Fibroblast of pulmonary artery (primary cell): ENCODE results near the gene TBC1D1.
A peak's percentile ranks its signal among the peaks of the same experiment; 100 is the strongest.

ENCODE experiments used
- DNase-seq: peaks from one replicate; pipeline ENCODE4 v3.0.0-alpha.2; 2010; ENCODE audit warnings: low read depth
- H3K4me3 ChIP-seq: replicated peaks from 2 replicates; pipeline ENCODE4 v1.5.1; 2011; ENCODE audit warnings: low read depth, mild to moderate bottlenecking, control low read depth, low read length, moderate library complexity
- CTCF ChIP-seq: IDR thresholded peaks from 2 replicates; pipeline ENCODE4 v1.5.1; 2011; ENCODE audit warnings: mild to moderate bottlenecking, control low read depth, low read length, inconsistent platforms; ENCODE audit errors: missing control alignments

TBC1D1 gene

GRCh38 chr4:38099020-38099600 lies 208.2 kb downstream of the TBC1D1 start:
- TF ChIP-seq CTCF = no peak
- H3K4me3 ChIP-seq = no peak overlapping the region
- DNase-seq = peak; percentile 65

GRCh38 chr4:38099908-38100407 lies 209.1 kb downstream of the TBC1D1 start:
- DNase-seq = peak; percentile 97
- H3K4me3 ChIP-seq = no peak overlapping the region
- TF ChIP-seq CTCF = no peak

GRCh38 chr4:38100474-38101255 lies 209.8 kb downstream of the TBC1D1 start:
- DNase-seq = no peak
- H3K4me3 ChIP-seq = no peak overlapping the region
- TF ChIP-seq CTCF = no peak

- no peak overlapping the region for H3K4me3 ChIP-seq
- TF ChIP-seq CTCF = no peak
- peak; percentile 55 for DNase-seq
These were observed 210.7 kb downstream of the TBC1D1 start for GRCh38 chr4:38101563-38101962.

- no peak for TF ChIP-seq CTCF
- DNase-seq = no peak
- H3K4me3 ChIP-seq = no peak overlapping the region
These were observed 212.2 kb downstream of the TBC1D1 start for GRCh38 chr4:38102957-38103588.

GRCh38 chr4:38105475-38106220 lies 214.8 kb downstream of the TBC1D1 start:
- H3K4me3 ChIP-seq = no peak overlapping the region
- TF ChIP-seq CTCF = no peak
- no peak for DNase-seq
